Activated B cell treated with CpG ODN at 0.5 μM for 24 hours (primary cell): ENCODE results near the gene CHCHD1. TPM values are rescaled to one million over a fixed set of nuclear protein-coding genes. Genes with fewer than 3 reads are reported as not detected.
A peak's percentile ranks its signal among the peaks of the same experiment; 100 is the strongest.

Experiments used
- ATAC-seq: fragments of 200-7000 bp; cut with Tn5 transposase; one replicate; pipeline ENCODE4 v1.10.0; 2021; ENCODE audit warnings: low read depth, mild to moderate bottlenecking, moderate library complexity
- CTCF ChIA-PET: fragments of 350-600 bp; sonication (Branson Sonifier 250); formaldehyde crosslinking; loops from one replicate; lab custom pipeline; 2021; ENCODE audit warnings: antibody characterized with exemption; lab: Charles Lee
- POLR2A ChIA-PET: fragments of 350-600 bp; sonication (Branson Sonifier 250); formaldehyde crosslinking; loops from one replicate; lab custom pipeline; 2021; ENCODE audit warnings: antibody characterized with exemption; lab: Charles Lee
- DNase-seq: peaks from one replicate; pipeline ENCODE4 v3.0.0; 2022
- H3K27ac Mint-ChIP-seq: one replicate; pipeline ENCODE4 v1.8.0; 2020; ENCODE audit warnings: mixed read lengths
- H3K27me3 Mint-ChIP-seq: one replicate; pipeline ENCODE4 v1.8.0; 2021; ENCODE audit warnings: mixed read lengths
- H3K36me3 Mint-ChIP-seq: one replicate; pipeline ENCODE4 v1.8.0; 2021; ENCODE audit warnings: low read depth, mixed read lengths
- H3K4me1 Mint-ChIP-seq: one replicate; pipeline ENCODE4 v1.8.0; 2021; ENCODE audit warnings: mixed read lengths
- H3K4me3 Mint-ChIP-seq: one replicate; pipeline ENCODE4 v1.8.0; 2020; ENCODE audit warnings: mild to moderate bottlenecking, mixed read lengths
- H3K9me3 Mint-ChIP-seq: one replicate; pipeline ENCODE4 v1.8.0; 2020; ENCODE audit warnings: mixed read lengths
- CTCF ChIP-seq: fragments of 200-600 bp; IDR thresholded peaks from one replicate; pipeline ENCODE4 v1.8.0; 2022; ENCODE audit warnings: antibody characterized with exemption, mild to moderate bottlenecking
- intact Hi-C: fragments of 100-400 bp; cut with micrococcal nuclease; formaldehyde crosslinking; loops from one replicate; pipeline ENCODE4 v1.15.1; 2024
- total RNA-seq: library from RNA; stranded (reverse); gene quantifications from 2 replicates; pipeline ENCODE4 v1.2.3, GENCODE V29; 2022

CHCHD1 gene
- total RNA-seq, 1 donor from 2014 or later, result 19.3 TPM

DNA sequence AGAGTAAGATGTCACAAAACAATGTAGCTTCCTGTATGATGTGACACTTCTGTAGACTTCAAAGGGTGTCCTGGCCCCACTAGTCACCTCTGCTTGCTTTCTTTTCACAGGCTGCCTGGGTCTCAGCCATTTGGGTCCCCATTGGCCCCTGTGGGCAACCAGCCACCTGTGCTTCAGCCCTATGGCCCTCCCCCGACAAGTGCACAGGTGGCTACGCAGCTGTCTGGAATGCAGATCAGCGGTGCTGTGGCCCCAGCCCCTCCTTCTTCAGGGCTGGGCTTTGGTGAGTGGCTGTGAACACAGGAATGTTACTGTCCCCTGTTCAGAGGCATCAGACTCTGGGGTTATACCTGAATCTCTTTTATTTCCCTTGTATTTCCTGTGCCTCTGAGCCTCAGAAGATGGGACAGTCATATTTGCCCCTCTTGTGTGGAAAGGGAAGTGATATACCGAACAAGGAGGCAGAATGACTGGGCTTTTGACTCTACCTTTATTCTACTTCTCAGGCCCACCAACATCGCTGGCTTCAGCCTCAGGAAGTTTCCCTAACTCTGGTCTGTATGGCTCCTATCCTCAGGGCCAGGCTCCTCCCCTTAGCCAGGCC is 22.2 kb upstream of the CHCHD1 start:
- CTCF ChIA-PET, result no interaction called here
- H3K9me3 Mint-ChIP-seq, result no peaks in the 10 kb centered on the region
- no peak for TF ChIP-seq CTCF
- POLR2A ChIA-PET, result interaction anchor here (0.7 to 3.0 kb wide), 2 partner anchors 12 to 402 kb away, joined by 3 to 12 read pairs; a partner anchor contains a TSS
- DNase-seq, result no peak
- intact Hi-C loops, result no loop called here
- H3K36me3 Mint-ChIP-seq, result peaks cover 80% of the 10 kb centered on the region
- H3K4me1 Mint-ChIP-seq, result peaks cover 20% of the 10 kb centered on the region
- peak overlapping the region; percentile 28 for H3K4me3 Mint-ChIP-seq
- H3K27me3 Mint-ChIP-seq, result no peaks in the 10 kb centered on the region
- ATAC-seq, result peak; percentile 47
- H3K27ac Mint-ChIP-seq, result peak overlapping the region; percentile 56

GRCh38 chr10:73761781-73762180 is 20.1 kb upstream of the CHCHD1 start:
- ATAC-seq (no peak), DNase-seq (no peak)
- H3K4me3 Mint-ChIP-seq, result no peak overlapping the region
- ChIA-PET CTCF (no interaction called here), POLR2A (interaction anchor here (2.3 kb wide), 1 partner anchor 18 kb away, joined by 15 read pairs; the partner anchor contains the start of gene SEC24C)
- no peaks in the 10 kb centered on the region for H3K9me3 Mint-ChIP-seq
- H3K4me1 Mint-ChIP-seq, result peaks cover 20% of the 10 kb centered on the region
- TF ChIP-seq CTCF, result no peak
- peaks cover 88% of the 10 kb centered on the region for H3K36me3 Mint-ChIP-seq
- H3K27me3 Mint-ChIP-seq, result no peaks in the 10 kb centered on the region
- no peak overlapping the region for H3K27ac Mint-ChIP-seq
- intact Hi-C loops, result no loop called here

GRCh38 chr10:73762915-73763314 is 18.9 kb upstream of the CHCHD1 start:
- no peak for TF ChIP-seq CTCF
- Mint-ChIP-seq H3K27me3 (no peaks in the 10 kb centered on the region), H3K9me3 (no peaks in the 10 kb centered on the region), H3K27ac (peak overlapping the region; percentile 33), H3K36me3 (peaks cover 93% of the 10 kb centered on the region), H3K4me1 (peaks cover 22% of the 10 kb centered on the region), H3K4me3 (no peak overlapping the region)
- ChIA-PET CTCF (no interaction called here), POLR2A (interaction anchor here (1.4 to 2.3 kb wide), 2 partner anchors 9 to 19 kb away, joined by 10 to 15 read pairs; partner anchors contain the start of gene SEC24C)
- intact Hi-C loops, result no loop called here
- ATAC-seq (no peak), DNase-seq (no peak)

- peak overlapping the region; percentile 42 for H3K27ac Mint-ChIP-seq
- TF ChIP-seq CTCF, result no peak
- POLR2A ChIA-PET, result interaction anchor here (1.4 to 2.3 kb wide), 2 partner anchors 9 to 19 kb away, joined by 10 to 15 read pairs; partner anchors contain the start of gene SEC24C
- H3K9me3 Mint-ChIP-seq, result no peaks in the 10 kb centered on the region
- no peak for DNase-seq
- peak; percentile 63 for ATAC-seq
- CTCF ChIA-PET, result no interaction called here
- H3K27me3 Mint-ChIP-seq, result no peaks in the 10 kb centered on the region
- peaks cover 24% of the 10 kb centered on the region for H3K4me1 Mint-ChIP-seq
- intact Hi-C loops, result no loop called here
- no peak overlapping the region for H3K4me3 Mint-ChIP-seq
- H3K36me3 Mint-ChIP-seq, result peaks cover 97% of the 10 kb centered on the region
Measured at GRCh38 chr10:73763343-73763742, 18.5 kb upstream of the CHCHD1 start.

DNA sequence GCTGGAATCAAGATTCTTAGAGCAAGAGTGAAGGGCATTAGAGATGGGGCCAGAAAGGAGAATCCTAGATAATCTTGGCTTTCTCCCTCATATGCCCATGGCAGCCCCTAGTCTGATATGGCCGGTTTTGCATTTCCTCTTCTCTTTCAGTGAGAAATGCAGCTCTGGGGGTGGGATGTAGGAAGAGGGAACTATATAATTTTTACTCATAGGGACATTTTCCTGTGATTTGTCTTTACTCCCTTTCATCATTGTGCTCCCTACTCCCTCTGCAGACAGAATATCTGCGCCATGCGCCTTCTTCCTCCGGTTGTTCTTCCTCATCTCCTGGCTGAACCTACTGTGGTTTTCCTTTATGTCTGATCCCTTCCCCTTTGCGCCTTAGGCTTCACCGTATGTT is 16.8 kb upstream of the CHCHD1 start:
- CTCF ChIA-PET, result no interaction called here
- H3K36me3 Mint-ChIP-seq, result peaks cover 96% of the 10 kb centered on the region
- H3K9me3 Mint-ChIP-seq, result no peaks in the 10 kb centered on the region
- no peak overlapping the region for H3K4me3 Mint-ChIP-seq
- H3K27ac Mint-ChIP-seq, result no peak overlapping the region
- no peak for ATAC-seq
- TF ChIP-seq CTCF, result no peak
- intact Hi-C loops, result no loop called here
- no peak for DNase-seq
- POLR2A ChIA-PET, result interaction anchor here (0.6 kb wide), 1 partner anchor 12 kb away, joined by 5 read pairs; no protein-coding TSS in a partner anchor
- H3K27me3 Mint-ChIP-seq, result no peaks in the 10 kb centered on the region
- peaks cover 33% of the 10 kb centered on the region for H3K4me1 Mint-ChIP-seq
